KG1 (cell line): ENCODE results near the gene PLIN4.

Source experiments
- DNase-seq: peaks from one replicate; lab custom pipeline; 2025; lab: John Stamatoyannopoulos, UW

PLIN4 gene

GRCh38 chr19:4506449-4507149, 11.7 kb downstream of the PLIN4 start:
- no peak for DNase-seq

DNA sequence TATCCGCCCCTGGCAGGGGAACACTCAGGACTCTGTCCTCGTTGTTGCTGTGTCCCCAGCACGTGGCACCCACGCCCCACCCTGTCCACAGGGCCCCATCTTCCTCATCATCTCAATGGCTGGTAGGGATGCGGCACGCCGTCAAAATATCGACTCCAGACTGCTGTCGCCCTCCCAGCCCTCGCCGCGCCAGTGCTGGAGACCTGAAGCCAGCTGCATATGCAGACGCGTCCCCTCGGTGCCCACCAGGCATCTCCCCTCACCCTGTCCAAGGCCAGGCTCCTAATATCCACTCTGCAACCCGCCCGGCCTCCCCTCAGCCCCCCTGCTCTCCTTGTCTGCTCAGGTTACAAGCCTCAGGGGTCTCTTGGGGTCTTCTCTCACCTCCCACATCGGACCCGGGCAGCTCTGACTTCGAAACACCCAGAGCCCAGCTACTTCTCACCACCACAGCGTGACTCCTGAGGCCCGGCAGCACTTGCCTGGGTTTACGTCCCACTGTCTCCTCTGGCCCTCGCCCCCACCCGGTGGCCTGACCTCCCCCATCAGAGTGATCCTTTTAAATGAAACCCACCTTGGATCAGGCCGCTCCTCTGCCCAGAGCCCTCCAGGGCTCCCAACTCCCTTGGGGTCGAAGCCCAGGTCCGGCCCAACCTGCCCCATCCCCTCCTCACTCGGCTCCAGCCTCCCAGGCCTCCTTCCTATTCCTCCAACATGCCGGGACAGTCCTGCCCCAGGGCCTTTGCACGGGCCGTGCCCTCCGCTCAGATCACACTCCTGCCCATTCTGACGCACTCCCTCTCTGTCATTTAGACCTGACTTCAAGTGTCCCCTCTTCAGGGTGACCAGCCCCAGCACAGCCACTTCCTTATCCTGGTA, 12.5 kb downstream of the PLIN4 start:
- DNase-seq, result no peak

- no peak for DNase-seq
These were observed 13.3 kb downstream of the PLIN4 start for GRCh38 chr19:4504891-4505569.

DNA sequence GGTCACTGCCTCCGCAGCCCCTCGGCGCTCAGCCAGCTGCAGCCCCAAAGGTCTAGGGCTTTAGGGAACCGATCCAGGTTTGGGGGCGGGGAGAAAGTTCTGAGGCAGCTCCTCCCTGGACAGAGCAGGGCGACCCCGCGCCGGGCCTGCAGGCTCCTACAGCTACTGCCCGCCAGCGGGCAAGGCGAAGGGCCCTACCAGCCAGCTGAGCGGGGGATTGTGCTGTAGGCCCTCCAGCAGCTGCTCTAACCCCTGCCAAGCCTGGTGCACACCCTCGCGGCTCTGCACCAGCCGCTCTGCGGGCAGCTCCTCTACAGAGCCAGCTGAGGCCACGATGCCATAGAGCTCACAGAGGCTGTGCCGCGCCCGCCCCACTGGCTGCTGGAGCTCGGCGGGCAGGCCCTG, 14.0 kb downstream of the PLIN4 start:
- DNase-seq, result no peak

GRCh38 chr19:4503825-4504170, 14.5 kb downstream of the PLIN4 start:
- DNase-seq, result no peak

- DNase-seq, result no peak
These were observed 15.0 kb downstream of the PLIN4 start for GRCh38 chr19:4503132-4503824.

DNA sequence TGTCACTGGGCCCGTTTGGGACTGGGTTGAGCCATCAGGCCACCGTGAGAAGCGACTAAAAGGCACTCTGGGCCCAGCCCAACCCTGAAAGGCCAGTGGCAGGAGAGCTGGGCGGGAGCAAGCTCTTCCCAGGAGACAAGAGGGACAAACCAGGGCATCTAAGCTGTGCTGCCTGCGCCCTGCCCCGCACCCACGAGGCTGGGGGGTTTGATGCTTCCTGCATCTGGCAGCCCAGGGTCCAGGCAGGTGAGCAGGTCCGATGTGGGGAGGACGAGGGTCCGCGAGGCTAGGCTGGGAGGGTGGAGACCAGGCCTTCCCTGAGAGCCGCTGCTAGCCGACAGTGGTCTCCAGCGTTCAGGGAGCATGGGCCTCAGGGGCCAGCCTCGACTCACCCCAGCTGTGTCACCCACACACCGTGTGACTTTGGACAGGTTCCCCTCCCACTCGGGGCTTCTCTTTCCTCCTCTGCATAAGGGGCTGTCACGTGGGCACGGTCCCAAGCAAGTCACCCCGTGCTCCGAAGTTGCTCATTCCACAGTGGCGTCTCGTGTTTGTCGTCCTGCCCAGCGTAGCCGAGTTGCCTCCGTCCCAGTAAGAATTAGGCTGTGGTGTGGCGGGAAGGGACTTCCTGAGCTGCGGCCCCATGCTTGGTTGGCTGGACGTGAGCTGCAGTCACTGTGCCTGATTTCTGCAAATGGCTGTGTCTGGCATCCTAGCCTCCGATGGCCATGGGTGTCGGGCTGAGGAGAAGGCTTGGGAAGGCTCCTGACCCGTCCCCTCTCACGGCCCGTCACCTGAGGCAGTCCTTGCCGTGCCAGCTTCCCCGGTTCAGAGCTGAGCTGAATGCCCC, 15.8 kb downstream of the PLIN4 start:
- no peak for DNase-seq

DNA sequence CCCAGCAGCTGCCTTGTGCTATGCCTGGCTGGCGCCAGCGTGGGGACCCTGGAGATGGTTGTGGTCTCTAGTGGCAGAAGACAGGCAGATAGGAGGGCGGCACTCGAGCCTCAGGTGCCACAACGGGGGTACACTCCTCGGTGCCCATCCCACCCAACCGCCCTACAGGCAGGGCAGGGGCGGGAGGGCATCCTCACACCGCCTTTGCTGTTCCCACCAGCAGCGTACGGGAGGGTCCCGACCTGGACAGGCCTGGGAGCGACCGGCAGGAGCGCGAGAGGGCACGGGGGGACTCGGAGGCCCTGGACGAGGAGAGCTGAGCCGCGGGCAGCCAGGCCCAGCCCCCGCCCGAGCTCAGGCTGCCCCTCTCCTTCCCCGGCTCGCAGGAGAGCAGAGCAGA, 16.6 kb downstream of the PLIN4 start:
- DNase-seq, result no peak

GRCh38 chr19:4500841-4501591, 17.3 kb downstream of the PLIN4 start:
- no peak for DNase-seq

GRCh38 chr19:4499855-4500254, 18.4 kb downstream of the PLIN4 start:
- no peak for DNase-seq

GRCh38 chr19:4499318-4499717, 19.0 kb downstream of the PLIN4 start:
- DNase-seq, result no peak

- DNase-seq, result no peak
These were observed 19.6 kb downstream of the PLIN4 start for GRCh38 chr19:4498694-4499093.

DNA sequence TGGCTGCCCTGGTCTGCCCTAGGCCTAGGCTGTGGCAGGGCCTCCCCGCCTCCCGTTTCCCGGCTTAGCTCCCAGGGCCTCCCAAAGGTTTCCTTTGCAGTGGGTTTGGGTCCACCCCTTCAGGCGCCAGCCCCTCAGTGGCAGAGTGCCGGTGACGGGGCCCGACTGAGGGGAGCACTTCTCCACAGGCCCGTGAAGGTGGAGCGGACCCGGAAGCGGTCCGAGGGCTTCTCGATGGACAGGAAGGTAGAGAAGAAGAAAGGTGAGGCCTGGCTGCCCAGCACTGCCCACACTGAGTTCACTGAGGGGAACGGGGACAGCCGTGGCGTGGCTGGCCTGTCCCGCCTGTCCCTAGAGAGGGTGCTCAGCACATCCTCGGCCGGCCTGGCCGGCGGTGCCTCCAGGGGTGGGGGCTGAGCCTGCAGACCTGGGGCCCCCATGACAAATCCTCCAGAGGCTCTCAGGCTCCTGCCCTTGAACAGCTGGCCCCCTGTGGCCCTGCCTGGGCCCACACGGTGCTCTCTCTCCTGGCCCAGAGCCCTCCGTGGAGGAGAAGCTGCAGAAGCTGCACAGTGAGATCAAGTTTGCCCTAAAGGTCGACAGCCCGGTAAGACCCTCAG, 20.4 kb downstream of the PLIN4 start:
- DNase-seq, result no peak

GRCh38 chr19:4496304-4496703, 22.0 kb downstream of the PLIN4 start:
- no peak for DNase-seq

- no peak for DNase-seq
These were observed 22.8 kb downstream of the PLIN4 start for GRCh38 chr19:4495471-4495870.

DNA sequence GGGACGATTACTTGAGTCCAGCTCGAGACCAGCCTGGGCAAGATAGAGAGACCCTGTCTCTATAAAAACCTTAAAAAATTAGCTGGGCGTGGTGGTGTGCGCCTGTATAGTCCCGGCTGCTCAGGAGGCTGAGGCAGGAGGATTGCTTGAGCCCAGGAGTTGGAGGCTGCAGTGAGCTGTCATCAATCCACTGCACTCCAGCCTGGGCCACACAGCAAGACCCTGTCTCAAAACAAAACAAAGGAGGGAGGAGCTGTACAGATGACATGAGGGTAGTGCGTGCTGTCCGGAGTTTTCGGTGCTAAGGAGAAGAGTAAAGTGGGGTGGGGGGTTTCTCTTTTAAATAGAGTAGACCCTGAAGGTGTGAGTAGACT, 23.6 kb downstream of the PLIN4 start:
- no peak for DNase-seq

- no peak for DNase-seq
These were observed 24.2 kb downstream of the PLIN4 start for GRCh38 chr19:4493929-4494690.

GRCh38 chr19:4493104-4493928, 25.0 kb downstream of the PLIN4 start:
- DNase-seq, result no peak
